Measurements from ENCODE around the gene SEPHS2. TPM values are rescaled to one million over a fixed set of nuclear protein-coding genes. Genes with fewer than 3 reads are reported as not detected.
A peak's percentile ranks its signal among the peaks of the same experiment; 100 is the strongest.
"Not testable (repeated sequence)": the region's sequence is repeated elsewhere in the genome, so short reads cannot be mapped to it uniquely, and the experiment has no call there.

The SEPHS2 gene
- total RNA-seq, 1 donor from 2014 or later: 199 TPM

- no peak for ATAC-seq
Measured at GRCh38 chr16:30470170-30470512, 24.5 kb upstream of the SEPHS2 start.

DNA sequence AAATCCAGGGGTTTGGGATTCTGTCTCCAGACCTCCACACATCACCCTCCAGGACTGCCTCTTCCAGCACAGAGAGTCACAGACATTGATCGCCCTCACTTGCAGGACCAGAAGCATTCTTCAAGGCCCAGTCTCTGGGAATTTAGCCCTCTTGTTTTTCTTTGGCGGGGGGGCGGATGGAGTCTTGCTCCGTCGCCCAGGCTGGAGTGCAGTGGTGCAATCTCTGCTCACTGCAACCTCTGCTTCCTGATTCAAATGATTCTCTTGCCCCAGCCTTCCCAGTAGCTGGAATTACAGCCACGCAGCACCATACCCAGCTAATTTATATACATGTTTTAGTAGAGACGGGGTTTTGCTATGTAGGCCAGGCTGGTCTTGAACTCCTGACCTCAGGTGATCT is 18.4 kb upstream of the SEPHS2 start:
- ATAC-seq (no peak), DNase-seq (ENCODE audit: low spot score) (no peak)

More at GRCh38 chr16:30470170-30470512, 24.5 kb upstream of the SEPHS2 start:
- DNase-seq (ENCODE audit: low spot score): no peak

GRCh38 chr16:30461426-30461825 is 15.8 kb upstream of the SEPHS2 start:
- DNase-seq (ENCODE audit: low spot score); ATAC-seq: not testable (repeated sequence)

DNA sequence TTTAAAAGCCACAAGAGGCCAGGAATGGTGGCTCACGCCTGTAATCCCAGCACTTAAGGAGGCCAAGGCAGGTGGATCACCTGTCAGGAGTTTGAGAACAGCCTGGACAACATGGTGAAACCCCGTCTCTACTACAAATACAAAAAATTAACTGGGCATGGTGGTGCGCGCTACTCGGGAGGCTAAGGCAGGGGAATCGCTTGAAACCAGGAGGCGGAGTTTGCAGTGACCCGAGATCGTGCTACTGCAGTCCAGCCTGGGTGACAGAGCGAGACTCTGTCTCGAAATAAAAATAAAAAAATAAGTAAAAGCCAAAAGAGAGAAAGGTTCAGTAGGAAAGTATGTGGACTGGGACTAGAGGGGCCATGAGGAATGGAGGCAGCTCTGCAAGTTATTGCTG is 13.8 kb upstream of the SEPHS2 start:
- DNase-seq (ENCODE audit: low spot score): no peak
- no peak for ATAC-seq

GRCh38 chr16:30458561-30459394 is 13.1 kb upstream of the SEPHS2 start:
- DNase-seq (ENCODE audit: low spot score) (no peak), ATAC-seq (peak; percentile 62)

DNA sequence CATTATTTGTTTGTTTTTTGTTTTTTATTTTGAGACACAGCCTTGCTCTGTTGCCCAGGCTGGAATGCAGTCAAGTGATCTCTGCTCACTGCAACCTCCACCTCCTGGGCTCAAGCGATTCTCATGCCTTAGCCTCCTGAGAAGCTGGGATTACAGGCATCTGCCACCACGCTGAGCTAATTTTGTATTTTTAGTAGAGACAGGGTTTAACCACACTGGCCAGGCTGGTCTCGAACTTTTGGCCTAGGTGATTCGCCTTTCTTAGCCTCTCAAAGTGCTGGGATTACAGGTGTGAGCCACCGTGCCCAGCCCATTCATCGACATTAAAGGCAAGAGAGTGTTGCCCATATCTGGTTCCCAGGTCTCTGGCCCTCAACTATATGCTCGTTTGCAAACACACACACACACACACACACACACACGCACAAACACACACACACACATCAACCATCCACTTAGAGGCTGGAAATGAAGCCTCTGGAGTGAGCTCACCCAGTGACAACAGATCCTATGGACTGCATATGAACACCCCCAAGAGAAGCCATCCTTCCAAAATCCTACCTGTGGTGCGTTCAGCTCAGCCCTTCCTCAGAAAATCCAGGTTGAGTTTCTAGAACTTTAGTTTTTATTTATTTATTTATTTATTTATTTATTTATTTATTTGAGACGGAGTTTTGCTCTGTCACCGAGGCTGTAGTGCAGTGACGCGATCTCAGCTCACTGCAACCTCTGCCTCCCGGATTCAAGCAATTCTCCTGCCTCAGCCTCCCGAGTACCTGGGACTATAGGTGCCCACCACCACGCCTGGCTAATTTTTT is 12.3 kb upstream of the SEPHS2 start:
- DNase-seq (ENCODE audit: low spot score): no peak
- ATAC-seq: no peak

- ATAC-seq (peak; percentile 75), DNase-seq (ENCODE audit: low spot score) (no peak)
Measured at GRCh38 chr16:30457256-30457655, 11.6 kb upstream of the SEPHS2 start.

GRCh38 chr16:30456302-30456701 is 10.6 kb upstream of the SEPHS2 start:
- ATAC-seq (no peak), DNase-seq (ENCODE audit: low spot score) (no peak)

GRCh38 chr16:30452709-30453580 is 7.3 kb upstream of the SEPHS2 start:
- DNase-seq (ENCODE audit: low spot score); ATAC-seq: not testable (repeated sequence)

- DNase-seq (ENCODE audit: low spot score): no peak
- ATAC-seq: no peak
Measured at GRCh38 chr16:30449116-30449435, 3.4 kb upstream of the SEPHS2 start.

GRCh38 chr16:30447512-30448226 is 2.0 kb upstream of the SEPHS2 start:
- peak; percentile 68 for DNase-seq (ENCODE audit: low spot score)
- peak; percentile 60 for ATAC-seq

DNA sequence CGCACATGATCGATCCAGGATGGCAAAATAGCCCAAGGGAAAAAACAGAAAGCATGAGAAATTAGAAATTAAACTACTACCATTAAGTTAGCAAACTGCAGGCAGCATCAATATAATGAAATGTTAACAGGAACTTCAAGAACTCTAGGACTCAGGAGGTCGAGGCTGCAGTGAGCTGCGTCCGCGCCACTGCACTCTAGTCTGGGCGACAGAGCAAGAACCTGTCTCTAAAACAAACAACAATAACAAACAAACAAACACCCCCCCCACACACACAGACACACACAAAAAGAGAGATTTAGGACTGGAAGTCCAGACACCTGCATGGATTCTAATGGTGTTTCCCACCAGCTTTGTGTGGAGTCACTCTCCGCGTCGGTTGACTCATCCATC is 525 bp upstream of the SEPHS2 start:
- DNase-seq (ENCODE audit: low spot score) (peak; percentile 57), ATAC-seq (peak; percentile 9)

DNA sequence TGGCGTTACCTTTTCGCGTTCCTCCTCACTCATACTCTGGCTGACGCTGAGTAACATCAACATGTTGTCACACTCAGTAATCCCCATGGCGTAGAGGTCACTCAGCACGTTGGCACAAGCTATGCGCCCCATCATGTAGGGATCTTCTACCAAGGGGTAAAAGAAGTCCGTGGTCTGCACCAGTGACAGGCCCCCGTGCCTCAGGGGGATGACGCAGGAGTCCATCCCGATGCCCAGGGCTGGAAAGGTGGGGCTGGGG is 596 bp downstream of the SEPHS2 start:
- ATAC-seq (no peak), DNase-seq (ENCODE audit: low spot score) (no peak)

DNA sequence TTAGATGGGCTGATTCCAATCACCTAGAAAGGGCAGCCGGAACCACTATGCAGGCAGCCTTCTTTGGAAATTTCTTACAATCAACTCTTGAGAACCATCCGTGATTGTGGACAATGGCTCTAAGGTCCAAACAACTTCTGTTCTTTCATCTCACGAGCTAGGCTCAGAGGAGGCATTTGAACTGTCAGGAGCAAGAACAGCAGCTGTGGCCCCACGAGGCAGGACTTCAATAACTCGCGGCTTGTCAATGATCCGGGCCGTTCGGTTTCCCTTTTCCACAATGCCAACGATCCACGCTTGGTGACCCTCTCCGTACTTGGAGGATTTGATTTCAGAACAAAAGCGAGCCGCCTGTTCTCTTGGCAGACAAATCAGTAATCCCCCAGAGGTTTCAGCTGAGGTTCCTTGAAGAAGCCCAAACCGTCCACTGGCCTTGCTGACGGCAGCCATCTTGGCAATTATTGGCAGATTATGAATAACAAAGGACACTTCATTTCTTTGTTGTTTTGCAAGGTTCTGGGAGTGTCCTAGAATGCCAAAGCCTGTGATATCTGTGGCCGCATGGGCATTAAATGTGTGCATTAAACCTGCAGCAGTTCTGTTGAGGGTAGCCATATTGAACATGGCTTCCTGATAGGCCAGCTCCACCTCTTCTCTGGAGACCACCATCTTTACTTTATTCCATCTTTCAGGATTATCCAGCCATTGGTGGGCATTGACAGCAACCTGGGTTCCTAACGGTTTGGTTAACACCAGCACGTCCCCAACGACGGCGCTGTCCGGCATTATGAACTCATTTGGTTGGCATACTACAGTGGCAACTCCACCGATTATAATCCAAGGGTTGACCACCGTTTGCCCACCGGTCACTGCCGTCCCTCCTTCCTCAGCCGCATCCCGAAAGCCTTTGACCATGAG is 1.2 kb downstream of the SEPHS2 start:
- no peak for DNase-seq (ENCODE audit: low spot score)
- no peak for ATAC-seq

DNA sequence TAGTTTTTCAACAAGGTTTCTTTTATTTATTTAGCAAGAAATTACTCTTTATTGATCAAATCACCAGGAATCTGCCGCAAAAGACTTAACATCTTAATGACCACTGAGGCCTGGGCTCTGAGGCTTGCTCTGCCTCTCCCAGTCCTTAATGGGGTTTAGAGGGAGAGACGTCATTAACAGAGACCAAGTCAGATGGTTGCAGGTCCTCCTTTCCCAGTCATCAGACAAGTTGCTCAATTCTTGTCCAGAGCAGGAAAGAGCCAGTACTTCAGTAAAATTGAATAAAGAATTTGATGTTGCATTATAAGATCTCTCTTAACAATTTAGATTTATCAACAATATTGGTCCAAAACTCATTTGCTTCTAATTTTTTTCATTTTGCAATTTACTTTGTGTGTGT is 2.0 kb downstream of the SEPHS2 start:
- DNase-seq (ENCODE audit: low spot score): no peak
- no peak for ATAC-seq

DNA sequence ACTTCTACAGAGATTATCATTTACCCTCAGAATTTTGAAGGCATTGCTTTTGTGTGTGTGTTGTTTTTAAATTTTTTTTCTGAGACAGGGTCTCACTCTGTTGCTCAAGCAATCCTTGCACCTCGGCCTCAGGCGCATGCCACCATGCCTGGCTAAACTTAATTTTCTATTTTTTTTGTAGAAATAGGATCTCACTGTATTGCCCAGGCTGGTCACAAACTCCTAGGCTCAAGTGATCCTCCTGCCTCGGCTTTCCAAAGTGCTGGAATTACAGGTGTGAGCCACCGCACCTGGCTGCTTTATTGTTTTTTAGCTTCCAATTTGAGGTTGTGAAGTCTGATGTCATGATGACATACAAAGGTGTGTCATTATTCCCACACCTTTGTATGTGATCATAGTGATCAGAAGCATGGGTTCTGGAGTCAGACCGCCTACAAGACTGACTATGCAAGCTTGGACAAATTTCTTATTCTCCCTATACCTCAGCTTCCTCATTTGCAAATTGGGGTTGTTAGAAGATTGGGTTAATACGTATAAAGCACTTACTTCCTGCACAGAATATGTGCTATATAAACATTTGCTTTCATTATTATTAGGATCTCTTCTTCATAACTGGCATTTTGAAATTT is 5.8 kb downstream of the SEPHS2 start:
- no peak for ATAC-seq
- DNase-seq (ENCODE audit: low spot score): no peak

DNA sequence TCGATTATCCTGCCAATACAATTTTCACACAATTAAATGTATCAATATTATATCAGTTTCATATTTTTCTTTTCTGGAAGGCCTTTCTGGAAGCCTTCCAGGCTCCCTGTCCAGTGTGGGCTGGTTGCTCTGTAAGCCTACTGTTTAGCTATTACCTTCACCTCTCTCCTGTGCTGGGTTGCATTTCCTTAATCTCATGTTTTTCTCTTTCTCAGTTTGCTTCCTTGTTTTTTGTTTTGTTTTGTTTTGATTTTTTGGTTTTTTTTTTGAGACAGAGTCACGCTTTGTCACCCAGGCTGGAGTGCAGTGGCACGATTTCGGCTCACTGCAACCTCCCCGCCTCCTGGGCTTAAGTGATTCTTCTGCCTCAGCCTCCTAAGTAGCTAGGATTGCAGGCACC is 6.8 kb downstream of the SEPHS2 start:
- ATAC-seq (no peak), DNase-seq (ENCODE audit: low spot score) (no peak)

- DNase-seq (ENCODE audit: low spot score) (no peak), ATAC-seq (peak; percentile 44)
Measured at GRCh38 chr16:30437511-30438046, 8.1 kb downstream of the SEPHS2 start.

DNA sequence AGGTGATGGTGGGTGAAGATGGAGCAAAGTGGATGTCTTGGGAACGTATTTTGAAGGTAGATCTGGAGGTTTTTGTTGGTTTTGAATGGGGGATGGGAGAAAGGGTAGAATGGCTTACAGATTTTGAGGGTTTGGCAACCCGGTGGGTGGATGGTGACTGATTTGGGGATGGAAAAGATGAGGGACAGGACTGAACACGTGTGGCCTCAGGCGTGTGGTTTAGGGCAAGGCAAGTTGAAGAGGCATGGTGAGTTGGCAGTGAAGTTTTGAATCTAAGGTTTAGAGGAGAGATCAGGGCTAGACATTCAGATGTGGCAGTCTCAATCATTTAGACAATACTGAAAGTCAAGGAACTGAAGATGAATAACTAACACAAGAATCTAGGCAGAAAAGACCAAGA is 10.8 kb downstream of the SEPHS2 start:
- ATAC-seq: no peak

More for the DNA sequence above, 10.8 kb downstream of the SEPHS2 start:
- no peak for DNase-seq (ENCODE audit: low spot score)
